Astrocyte of the cerebellum (primary cell): ENCODE measurements around the gene TUBA8.
"Not testable (repeated sequence)": the region's sequence is repeated elsewhere in the genome, so short reads cannot be mapped to it uniquely, and the experiment has no call there.

Experiments used
- DNase-seq: peaks from one replicate; pipeline ENCODE4 v3.0.0-alpha.2; 2011; ENCODE audit warnings: low read depth
- H3K4me3 ChIP-seq: 2 replicates; pipeline ENCODE4 v1.5.1; 2011; ENCODE audit warnings: mild to moderate bottlenecking, low read depth, low read length, moderate library complexity
- in situ Hi-C: cut with HindIII; loops from 2 replicates; pipeline ENCODE4 v1.10.0; 2017; ENCODE audit warnings: low sequenced_read_pairs
- TF ChIP-seq, protein P1 (sequence below): IDR thresholded peaks from 2 replicates; pipeline ENCODE4 v1.5.1; 2012; ENCODE audit warnings: low read length, low read depth, moderate library complexity, mild to moderate bottlenecking; ENCODE audit errors: missing control alignments

The TUBA8 gene

DNA sequence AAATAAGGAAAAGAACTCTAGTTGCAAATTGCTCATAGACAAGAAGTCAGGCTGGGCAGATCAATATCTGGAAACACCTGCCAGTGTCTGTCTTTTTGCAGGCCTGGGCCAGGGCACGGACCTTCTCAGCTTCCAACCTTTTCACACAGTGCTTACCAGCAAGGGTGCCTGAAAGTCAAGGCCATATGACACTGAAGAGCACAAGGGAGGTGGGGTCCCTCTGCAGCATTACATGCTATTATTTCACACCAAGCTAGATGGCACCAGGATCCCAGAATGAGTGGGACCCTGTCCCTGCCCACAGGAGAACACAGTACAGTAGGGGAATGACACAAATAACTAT lies 38.7 kb upstream of the TUBA8 start:
- TF ChIP-seq, protein P1, sequence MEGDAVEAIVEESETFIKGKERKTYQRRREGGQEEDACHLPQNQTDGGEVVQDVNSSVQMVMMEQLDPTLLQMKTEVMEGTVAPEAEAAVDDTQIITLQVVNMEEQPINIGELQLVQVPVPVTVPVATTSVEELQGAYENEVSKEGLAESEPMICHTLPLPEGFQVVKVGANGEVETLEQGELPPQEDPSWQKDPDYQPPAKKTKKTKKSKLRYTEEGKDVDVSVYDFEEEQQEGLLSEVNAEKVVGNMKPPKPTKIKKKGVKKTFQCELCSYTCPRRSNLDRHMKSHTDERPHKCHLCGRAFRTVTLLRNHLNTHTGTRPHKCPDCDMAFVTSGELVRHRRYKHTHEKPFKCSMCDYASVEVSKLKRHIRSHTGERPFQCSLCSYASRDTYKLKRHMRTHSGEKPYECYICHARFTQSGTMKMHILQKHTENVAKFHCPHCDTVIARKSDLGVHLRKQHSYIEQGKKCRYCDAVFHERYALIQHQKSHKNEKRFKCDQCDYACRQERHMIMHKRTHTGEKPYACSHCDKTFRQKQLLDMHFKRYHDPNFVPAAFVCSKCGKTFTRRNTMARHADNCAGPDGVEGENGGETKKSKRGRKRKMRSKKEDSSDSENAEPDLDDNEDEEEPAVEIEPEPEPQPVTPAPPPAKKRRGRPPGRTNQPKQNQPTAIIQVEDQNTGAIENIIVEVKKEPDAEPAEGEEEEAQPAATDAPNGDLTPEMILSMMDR, result no peak
- DNase-seq, result no peak
- in situ Hi-C loops, result no loop called here
- no peak overlapping the region for H3K4me3 ChIP-seq

DNA sequence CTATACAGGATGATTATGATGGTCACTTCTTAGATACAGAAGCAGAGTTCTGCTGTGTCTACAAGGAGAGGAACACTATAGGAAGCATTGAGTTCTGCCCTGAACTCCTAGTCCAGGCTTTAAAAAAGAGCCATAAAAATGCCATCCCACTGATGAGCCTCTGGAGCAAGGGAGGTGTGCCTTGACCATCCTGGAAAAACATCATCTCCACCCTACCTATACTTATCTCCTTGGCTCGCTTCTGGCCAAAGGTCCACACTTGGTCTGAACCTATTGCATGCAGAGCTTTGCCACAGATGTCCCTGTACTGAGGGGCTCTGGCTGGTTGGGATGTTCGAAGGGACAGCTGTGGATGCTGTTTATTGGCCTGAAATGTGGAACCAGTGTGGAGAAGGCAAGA lies 37.1 kb upstream of the TUBA8 start:
- in situ Hi-C loops, result no loop called here
- TF ChIP-seq, protein P1, result no peak

DNA sequence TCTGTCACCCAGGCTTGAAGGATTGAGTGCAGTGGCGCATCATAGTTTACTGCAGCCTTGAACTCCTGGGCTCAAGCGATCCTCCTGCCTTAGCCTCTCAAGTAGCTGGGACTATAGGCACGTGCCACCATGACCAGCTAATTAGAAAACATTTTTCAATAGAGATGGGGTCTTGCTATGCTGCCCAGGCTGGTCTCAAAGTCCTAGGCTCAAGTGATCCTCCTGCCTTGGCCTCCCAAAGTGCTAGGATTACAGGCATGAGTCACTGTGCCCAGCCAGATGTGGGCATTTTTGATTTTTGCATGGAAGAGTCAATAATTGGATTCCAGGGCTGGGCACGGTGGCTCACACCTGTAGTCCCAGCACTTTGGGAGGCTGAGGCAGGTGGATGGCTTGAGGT lies 36.7 kb upstream of the TUBA8 start:
- DNase-seq, H3K4me3 ChIP-seq, in situ Hi-C loops: not testable (repeated sequence)

More for the DNA sequence above, 37.1 kb upstream of the TUBA8 start:
- no peak for DNase-seq
- H3K4me3 ChIP-seq, result no peak overlapping the region

DNA sequence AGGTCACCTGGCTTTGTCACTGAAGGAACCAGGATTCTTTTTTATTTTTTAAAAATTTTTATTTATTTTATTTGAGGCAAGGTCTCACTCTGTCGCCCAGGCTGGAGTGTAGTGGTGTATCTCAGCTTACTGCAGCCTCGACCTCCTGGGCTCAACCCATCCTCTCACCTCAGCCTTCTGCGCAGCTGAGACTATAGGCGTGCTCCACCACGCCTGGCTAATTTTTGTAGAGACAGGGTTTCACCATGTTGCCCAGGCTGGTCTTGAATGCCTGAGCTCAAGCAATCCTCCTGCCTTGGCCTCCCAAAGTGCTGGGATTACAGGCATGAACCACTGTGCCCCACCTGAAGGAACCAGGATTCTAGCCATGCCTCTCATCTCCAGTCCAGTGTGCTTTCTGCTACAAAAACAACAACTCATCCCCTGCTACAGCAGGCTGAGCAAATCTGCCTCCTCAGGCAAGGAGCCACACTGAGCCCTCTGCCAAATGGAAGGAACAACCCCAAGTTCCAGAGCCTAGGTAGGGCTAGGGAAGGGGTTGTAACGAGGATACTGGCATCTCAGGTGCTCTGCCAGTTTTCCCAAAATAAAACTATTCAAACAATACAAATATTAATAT lies 35.4 kb upstream of the TUBA8 start:
- in situ Hi-C loops, result loop anchor here (5.0 kb wide), 1 partner anchor 73 kb away; no protein-coding TSS in a partner anchor
- DNase-seq, result no peak
- TF ChIP-seq, protein P1, result no peak
- H3K4me3 ChIP-seq, result no peak overlapping the region

DNA sequence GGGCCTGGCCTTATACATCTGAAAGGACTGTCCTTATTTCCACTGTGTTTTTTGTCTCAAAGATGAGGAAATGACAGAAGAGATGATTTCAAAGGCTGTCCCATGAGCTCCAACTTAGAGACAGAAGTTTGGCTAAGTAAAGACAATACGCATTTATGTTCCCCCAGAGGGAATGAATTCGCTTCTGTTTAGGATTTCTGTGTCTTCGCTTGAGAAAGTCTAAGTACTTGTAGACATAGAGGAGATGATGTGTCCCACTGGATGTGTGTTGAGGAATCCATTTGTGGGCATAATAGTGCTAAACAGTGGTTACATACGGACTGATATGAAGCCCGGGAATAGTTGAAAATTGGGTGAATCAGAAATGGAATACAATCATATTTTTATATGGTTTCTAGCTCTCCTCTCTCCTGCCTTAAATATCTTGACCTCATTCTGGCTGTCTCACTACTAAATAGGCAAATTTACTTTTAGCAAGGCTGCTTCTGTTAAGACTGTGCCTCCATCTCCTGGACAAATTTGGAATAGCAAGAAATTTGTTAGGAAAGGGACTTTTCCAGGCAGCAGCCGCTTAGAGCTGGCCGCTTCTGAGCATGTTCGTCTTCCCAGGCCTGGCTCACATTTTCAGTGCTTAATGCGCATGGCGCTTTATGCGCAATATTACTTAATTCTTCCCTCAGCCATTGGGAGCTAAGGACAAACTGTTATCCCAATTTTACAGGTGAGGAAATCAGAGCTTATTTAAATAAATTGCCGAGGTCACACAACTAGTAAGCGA lies 34.7 kb upstream of the TUBA8 start:
- DNase-seq, result peak; percentile 85
- in situ Hi-C loops, result loop anchor here (5.0 kb wide), 1 partner anchor 74 kb away; no protein-coding TSS in a partner anchor
- TF ChIP-seq, protein P1, result peak; percentile 75
- H3K4me3 ChIP-seq, result no peak overlapping the region

DNA sequence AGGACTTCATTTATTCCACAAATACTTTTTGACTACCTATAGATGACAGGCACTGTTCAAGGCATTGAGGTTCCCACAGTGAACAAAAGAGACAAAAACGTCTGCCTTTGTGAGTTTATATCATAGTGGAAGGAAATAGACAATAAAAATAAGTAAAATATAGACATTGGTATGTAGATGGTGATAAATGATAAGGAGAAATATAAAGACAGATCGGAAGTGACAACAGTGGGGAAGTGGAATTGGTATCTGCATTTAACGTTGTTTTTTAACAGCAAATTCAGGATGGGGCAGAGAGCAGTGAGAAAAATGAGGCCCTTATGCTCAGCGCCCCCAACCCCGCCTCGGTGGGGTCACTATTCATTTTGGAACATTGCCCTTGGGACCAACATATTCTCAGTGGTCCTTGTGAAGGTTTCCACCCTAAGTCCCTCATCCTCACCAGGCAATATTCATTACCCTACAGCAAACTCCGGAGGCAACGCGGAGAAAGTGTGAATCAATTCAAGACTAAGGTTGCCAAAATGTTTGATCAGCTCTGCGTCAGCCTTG lies 33.4 kb upstream of the TUBA8 start:
- H3K4me3 ChIP-seq, result peak overlapping the region; percentile 86
- in situ Hi-C loops, result loop anchor here (5.0 kb wide), 1 partner anchor 75 kb away; no protein-coding TSS in a partner anchor
- TF ChIP-seq, protein P1, result no peak
- no peak for DNase-seq
